ENCODE data around the gene PLCB2.
A peak's percentile ranks its signal among the peaks of the same experiment; 100 is the strongest.

PLCB2 gene

DNA sequence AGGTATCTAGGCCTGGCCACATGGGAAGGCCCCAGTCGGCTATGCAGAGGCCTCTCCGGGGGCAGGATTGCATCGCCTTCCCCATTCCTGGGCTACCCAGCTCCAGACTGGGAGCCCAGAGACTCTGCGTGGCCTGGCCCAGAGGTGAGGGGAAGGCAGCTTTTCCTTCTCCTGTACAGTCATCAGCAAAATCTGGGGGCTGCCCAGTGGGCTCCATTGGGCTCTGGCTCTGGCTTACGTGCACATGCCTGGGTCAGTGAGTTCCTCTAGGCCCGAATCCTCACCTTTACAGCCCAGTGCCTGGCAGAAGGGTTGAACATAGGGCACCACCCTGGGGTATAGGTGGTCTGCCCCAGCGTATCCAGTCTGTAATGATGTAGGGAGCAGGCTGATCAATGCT lies 20.9 kb downstream of the PLCB2 start (continued):
- TF ChIP-seq ELK4 (IDR thresholded peaks at IDR 0.05; ENCODE audit: borderline replicate concordance, low read depth, low read length) (no peak), OVOL3 (tag by site-specific recombination; IDR thresholded peaks at IDR 0.05) (no peak), ZNF426 (tag by site-specific recombination; IDR thresholded peaks at IDR 0.05) (no peak), BCL11B (tag by site-specific recombination; IDR thresholded peaks at IDR 0.05; ENCODE audit: low read depth) (no peak)

DNA sequence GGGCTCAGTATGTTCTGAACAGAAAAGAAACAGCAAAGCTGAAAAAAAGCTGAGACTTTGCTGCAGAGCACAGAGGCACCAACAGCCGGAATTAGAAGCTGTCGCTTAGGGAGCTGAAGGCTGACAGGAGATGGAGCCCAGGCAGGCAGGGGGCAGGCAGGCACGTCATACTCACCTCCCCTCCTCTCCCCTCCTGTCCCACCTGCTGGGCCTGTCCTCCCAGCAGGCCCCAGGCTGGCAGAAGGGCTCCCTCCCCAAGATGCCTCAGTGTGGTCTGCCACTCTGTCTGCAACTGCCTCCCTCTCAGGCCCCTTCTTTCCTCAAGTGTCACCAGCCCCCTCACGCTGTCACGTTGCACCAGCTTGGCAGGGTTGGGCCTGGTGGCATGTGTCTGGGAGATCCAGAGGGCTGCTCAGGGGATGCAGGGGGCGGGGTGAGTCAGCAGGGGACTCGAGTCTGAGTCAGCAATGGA lies 21.6 kb downstream of the PLCB2 start:
- Histone ChIP-seq H3K27ac (ENCODE audit: extremely low read depth, low read depth, low read length) (no peak overlapping the region), H3K36me3 (ENCODE audit: control insufficient read depth in 2 of 2, insufficient read depth in 1 of 2, low read length in 2 of 2) (no peaks in the 10 kb centered on the region), H3K4me3 (ENCODE audit: low read depth, low read length) (no peak overlapping the region), H3K9me3 (ENCODE audit: control insufficient read depth, insufficient read depth, low read depth, low read length) (no peaks in the 10 kb centered on the region), H3K4me1 (ENCODE audit: control insufficient read depth, insufficient read depth, low read length) (peaks cover 6% of the 10 kb centered on the region)
- TF ChIP-seq WT1 (tag by site-specific recombination; IDR thresholded peaks at IDR 0.05) (peak; percentile 91), ZNF629 (tag by site-specific recombination; IDR thresholded peaks at IDR 0.05) (peak; percentile 64), ZBTB48 (tag by site-specific recombination; IDR thresholded peaks at IDR 0.05) (peak; percentile 51; the same call in 1 of the 2 replicates), GLIS1 (tag by site-specific recombination; IDR thresholded peaks at IDR 0.05) (peak; percentile 87), ZFHX2 (tag by site-specific recombination; conservative IDR thresholded peaks at IDR 0.05) (0 out of 2 replicates have a peak, but pooled peaks have one; percentile 42), ZNF366 (tag by site-specific recombination; conservative IDR thresholded peaks at IDR 0.05) (no peak), ZIC2 (tag by site-specific recombination; IDR thresholded peaks at IDR 0.05) (peak; percentile 93), GLIS2 (tag by site-specific recombination; IDR thresholded peaks at IDR 0.05) (peak; percentile 72), ZBTB21 (tag by site-specific recombination; IDR thresholded peaks at IDR 0.05) (0 out of 2 replicates have a peak, but pooled peaks have one; percentile 35), ZNF404 (tag by site-specific recombination; IDR thresholded peaks at IDR 0.05) (no peak), ZNF76 (tag by site-specific recombination; IDR thresholded peaks at IDR 0.05; ENCODE audit: borderline replicate concordance, low read depth) (peak; percentile 27; the same call in 1 of the 2 replicates), ZNF600 (tag by site-specific recombination; IDR thresholded peaks at IDR 0.05) (peak; percentile 94), ZNF701 (tag by site-specific recombination; IDR thresholded peaks at IDR 0.05) (no peak), ZNF341 (tag by site-specific recombination; IDR thresholded peaks at IDR 0.05; ENCODE audit: low read depth) (peak; percentile 54), KLF9 (tag by site-specific recombination; IDR thresholded peaks at IDR 0.05; ENCODE audit: low read depth) (no peak), PRDM1 (tag by site-specific recombination; IDR thresholded peaks at IDR 0.05) (no peak), YY2 (tag by site-specific recombination; IDR thresholded peaks at IDR 0.05) (no peak), ZNF433 (tag by site-specific recombination; IDR thresholded peaks at IDR 0.05; ENCODE audit: low read depth) (no peak)
- TF ChIP-seq, protein P1, sequence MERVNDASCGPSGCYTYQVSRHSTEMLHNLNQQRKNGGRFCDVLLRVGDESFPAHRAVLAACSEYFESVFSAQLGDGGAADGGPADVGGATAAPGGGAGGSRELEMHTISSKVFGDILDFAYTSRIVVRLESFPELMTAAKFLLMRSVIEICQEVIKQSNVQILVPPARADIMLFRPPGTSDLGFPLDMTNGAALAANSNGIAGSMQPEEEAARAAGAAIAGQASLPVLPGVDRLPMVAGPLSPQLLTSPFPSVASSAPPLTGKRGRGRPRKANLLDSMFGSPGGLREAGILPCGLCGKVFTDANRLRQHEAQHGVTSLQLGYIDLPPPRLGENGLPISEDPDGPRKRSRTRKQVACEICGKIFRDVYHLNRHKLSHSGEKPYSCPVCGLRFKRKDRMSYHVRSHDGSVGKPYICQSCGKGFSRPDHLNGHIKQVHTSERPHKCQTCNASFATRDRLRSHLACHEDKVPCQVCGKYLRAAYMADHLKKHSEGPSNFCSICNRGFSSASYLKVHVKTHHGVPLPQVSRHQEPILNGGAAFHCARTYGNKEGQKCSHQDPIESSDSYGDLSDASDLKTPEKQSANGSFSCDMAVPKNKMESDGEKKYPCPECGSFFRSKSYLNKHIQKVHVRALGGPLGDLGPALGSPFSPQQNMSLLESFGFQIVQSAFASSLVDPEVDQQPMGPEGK (tag by site-specific recombination; IDR thresholded peaks at IDR 0.05): peak; percentile 73
- TF ChIP-seq, protein P2, sequence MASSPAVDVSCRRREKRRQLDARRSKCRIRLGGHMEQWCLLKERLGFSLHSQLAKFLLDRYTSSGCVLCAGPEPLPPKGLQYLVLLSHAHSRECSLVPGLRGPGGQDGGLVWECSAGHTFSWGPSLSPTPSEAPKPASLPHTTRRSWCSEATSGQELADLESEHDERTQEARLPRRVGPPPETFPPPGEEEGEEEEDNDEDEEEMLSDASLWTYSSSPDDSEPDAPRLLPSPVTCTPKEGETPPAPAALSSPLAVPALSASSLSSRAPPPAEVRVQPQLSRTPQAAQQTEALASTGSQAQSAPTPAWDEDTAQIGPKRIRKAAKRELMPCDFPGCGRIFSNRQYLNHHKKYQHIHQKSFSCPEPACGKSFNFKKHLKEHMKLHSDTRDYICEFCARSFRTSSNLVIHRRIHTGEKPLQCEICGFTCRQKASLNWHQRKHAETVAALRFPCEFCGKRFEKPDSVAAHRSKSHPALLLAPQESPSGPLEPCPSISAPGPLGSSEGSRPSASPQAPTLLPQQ (tag by site-specific recombination; IDR thresholded peaks at IDR 0.05): 0 out of 2 replicates have a peak, but pooled peaks have one; percentile 11
- TF ChIP-seq, protein P3, sequence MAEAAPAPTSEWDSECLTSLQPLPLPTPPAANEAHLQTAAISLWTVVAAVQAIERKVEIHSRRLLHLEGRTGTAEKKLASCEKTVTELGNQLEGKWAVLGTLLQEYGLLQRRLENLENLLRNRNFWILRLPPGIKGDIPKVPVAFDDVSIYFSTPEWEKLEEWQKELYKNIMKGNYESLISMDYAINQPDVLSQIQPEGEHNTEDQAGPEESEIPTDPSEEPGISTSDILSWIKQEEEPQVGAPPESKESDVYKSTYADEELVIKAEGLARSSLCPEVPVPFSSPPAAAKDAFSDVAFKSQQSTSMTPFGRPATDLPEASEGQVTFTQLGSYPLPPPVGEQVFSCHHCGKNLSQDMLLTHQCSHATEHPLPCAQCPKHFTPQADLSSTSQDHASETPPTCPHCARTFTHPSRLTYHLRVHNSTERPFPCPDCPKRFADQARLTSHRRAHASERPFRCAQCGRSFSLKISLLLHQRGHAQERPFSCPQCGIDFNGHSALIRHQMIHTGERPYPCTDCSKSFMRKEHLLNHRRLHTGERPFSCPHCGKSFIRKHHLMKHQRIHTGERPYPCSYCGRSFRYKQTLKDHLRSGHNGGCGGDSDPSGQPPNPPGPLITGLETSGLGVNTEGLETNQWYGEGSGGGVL (tag by site-specific recombination; IDR thresholded peaks at IDR 0.05): peak; percentile 90
- TF ChIP-seq, protein P4, sequence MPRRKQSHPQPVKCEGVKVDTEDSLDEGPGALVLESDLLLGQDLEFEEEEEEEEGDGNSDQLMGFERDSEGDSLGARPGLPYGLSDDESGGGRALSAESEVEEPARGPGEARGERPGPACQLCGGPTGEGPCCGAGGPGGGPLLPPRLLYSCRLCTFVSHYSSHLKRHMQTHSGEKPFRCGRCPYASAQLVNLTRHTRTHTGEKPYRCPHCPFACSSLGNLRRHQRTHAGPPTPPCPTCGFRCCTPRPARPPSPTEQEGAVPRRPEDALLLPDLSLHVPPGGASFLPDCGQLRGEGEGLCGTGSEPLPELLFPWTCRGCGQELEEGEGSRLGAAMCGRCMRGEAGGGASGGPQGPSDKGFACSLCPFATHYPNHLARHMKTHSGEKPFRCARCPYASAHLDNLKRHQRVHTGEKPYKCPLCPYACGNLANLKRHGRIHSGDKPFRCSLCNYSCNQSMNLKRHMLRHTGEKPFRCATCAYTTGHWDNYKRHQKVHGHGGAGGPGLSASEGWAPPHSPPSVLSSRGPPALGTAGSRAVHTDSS (tag by site-specific recombination; IDR thresholded peaks at IDR 0.05): no peak
- TF ChIP-seq, protein P5, sequence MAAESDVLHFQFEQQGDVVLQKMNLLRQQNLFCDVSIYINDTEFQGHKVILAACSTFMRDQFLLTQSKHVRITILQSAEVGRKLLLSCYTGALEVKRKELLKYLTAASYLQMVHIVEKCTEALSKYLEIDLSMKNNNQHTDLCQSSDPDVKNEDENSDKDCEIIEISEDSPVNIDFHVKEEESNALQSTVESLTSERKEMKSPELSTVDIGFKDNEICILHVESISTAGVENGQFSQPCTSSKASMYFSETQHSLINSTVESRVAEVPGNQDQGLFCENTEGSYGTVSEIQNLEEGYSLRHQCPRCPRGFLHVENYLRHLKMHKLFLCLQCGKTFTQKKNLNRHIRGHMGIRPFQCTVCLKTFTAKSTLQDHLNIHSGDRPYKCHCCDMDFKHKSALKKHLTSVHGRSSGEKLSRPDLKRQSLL (tag by site-specific recombination; IDR thresholded peaks at IDR 0.05): peak; percentile 62; the same call in 1 of the 2 replicates
- ChIA-PET POLR2A (no interaction called here), CTCF (interaction anchor here (1.4 to 3.2 kb wide), 4 partner anchors 12 to 53 kb away, joined by 3 to 22 read pairs (median 8); no protein-coding TSS in a partner anchor)
